G401.6 (cell line): ENCODE data around the gene ABCA10.

Experiments
- FAIRE-seq: peaks from 2 replicates; lab custom pipeline; 2012; peaks lifted over from hg19 to GRCh38; lab: Jason Lieb, UNC

ABCA10 gene

DNA sequence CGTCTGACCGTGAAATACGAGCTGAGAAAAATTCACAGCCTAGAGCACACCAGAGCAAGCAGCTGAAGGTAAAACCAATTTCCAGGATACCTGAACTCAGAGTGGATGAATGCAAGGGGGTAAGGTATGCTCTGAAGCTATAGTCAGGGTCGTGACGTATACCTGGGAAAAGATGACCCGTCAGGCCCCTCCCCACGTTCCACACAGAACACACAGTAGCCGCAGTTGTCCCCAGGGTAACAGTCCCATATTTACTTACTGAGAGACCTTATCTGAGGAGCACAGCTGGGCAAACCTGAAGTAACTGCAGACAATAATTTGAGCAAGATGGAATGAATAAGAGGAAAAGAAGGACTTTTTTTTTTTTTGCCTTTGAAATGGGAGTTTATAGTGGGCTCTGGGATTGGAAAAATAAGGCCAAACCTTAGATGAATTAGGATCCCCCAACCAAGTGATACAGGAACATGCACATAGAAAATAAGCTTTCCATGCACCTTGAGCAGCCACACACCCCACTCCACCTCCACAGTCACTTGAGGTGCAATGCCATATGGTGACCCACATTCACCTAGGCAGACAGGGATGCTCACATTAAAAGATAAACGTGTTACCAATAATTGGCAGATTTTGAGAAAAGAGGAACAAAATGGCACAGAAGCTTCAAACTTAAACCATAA lies 124.9 kb downstream of the ABCA10 start:
- FAIRE-seq, result no peak

DNA sequence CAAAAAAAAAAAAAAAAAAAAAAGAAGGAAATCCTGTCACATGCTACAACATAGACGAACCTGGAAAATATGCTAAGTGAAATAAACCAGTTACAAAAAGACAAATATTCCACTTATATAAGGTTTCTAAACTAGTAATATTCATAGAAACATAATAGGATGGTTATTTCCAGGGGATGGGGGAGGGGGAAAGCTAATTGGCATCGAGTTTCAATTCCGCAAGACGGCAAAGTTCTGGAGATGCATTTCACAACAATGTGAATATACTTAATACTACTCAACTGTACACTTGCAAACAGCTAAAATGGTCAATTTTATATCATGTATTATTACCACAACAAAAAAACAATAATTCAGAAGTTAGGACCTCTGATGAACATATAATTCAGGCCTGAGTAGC lies 130.0 kb downstream of the ABCA10 start:
- FAIRE-seq, result no peak
